CD4-positive, alpha-beta T cell (primary cell): ENCODE measurements around the gene HNRNPA3. TPM values are rescaled to one million over a fixed set of nuclear protein-coding genes. Genes with fewer than 3 reads are reported as not detected.

Experiments
- ATAC-seq: fragments of 200-7000 bp; cut with Tn5 transposase; one replicate; pipeline ENCODE4 v1.10.0; 2022; ENCODE audit warnings: mild to moderate bottlenecking; ENCODE audit not compliant: poor library complexity
- CTCF ChIA-PET: fragments of 350-600 bp; sonication (Branson Sonifier 250); formaldehyde crosslinking; loops from one replicate; lab custom pipeline; 2021; ENCODE audit warnings: antibody characterized with exemption, inconsistent platforms; lab: Charles Lee
- POLR2A ChIA-PET: fragments of 350-600 bp; sonication (Branson Sonifier 250); formaldehyde crosslinking; loops from one replicate; lab custom pipeline; 2021; ENCODE audit warnings: antibody characterized with exemption, inconsistent platforms; lab: Charles Lee
- DNase-seq, 14 experiments: peaks; one replicate each; pipeline ENCODE4 v3.0.0-alpha.2; 2013 to 2020; ENCODE audit warnings: mixed read lengths in 2 of 14
- H3K27ac ChIP-seq, 2 donors: one replicate each; pipeline versions ENCODE4 v1.5.1 to v1.7.0; 2013; ENCODE audit warnings: low read length in 2 of 2, low read depth in 1 of 2, mild to moderate bottlenecking in 1 of 2
- H3K27me3 ChIP-seq, 2 experiments: 1 replicate in 1 of 2; 2 replicates in 1 of 2; pipeline versions ENCODE4 v1.6.1 to v1.7.0; 2013; ENCODE audit warnings: low read length in 2 of 2, control low read depth in 1 of 2, mild to moderate bottlenecking in 1 of 2, moderate library complexity in 1 of 2; ENCODE audit not compliant: insufficient read depth in 2 of 2, control insufficient read depth in 1 of 2
- H3K36me3 ChIP-seq: one replicate; pipeline ENCODE4 v1.6.1; 2013; ENCODE audit warnings: low read length, control low read depth; ENCODE audit not compliant: insufficient read depth
- H3K4me1 ChIP-seq: one replicate; pipeline ENCODE4 v1.6.1; 2013; ENCODE audit warnings: low read length, control low read depth; ENCODE audit not compliant: insufficient read depth
- H3K4me3 ChIP-seq: one replicate; pipeline ENCODE4 v1.5.1; 2013; ENCODE audit warnings: mild to moderate bottlenecking, low read length, moderate library complexity
- H3K9me3 ChIP-seq, 2 experiments: 1 replicate in 1 of 2; 2 replicates in 1 of 2; pipeline versions ENCODE4 v1.6.1 to v1.7.0; 2013; ENCODE audit warnings: low read length in 2 of 2, mild to moderate bottlenecking in 2 of 2, control low read depth in 1 of 2, moderate library complexity in 1 of 2; ENCODE audit not compliant: control insufficient read depth in 1 of 2, insufficient read depth in 1 of 2
- H3K27ac Mint-ChIP-seq: one replicate; pipeline ENCODE4 v1.8.0; 2020; ENCODE audit warnings: mixed read lengths
- H3K27me3 Mint-ChIP-seq: one replicate; pipeline ENCODE4 v1.8.0; 2021; ENCODE audit warnings: mixed read lengths
- H3K36me3 Mint-ChIP-seq: one replicate; pipeline ENCODE4 v1.8.0; 2021; ENCODE audit warnings: low read depth, mixed read lengths
- H3K4me1 Mint-ChIP-seq: one replicate; pipeline ENCODE4 v1.8.0; 2021; ENCODE audit warnings: low read depth, mixed read lengths
- H3K4me3 Mint-ChIP-seq: one replicate; pipeline ENCODE4 v1.8.0; 2020; ENCODE audit warnings: mild to moderate bottlenecking, mixed read lengths
- H3K9me3 Mint-ChIP-seq: one replicate; pipeline ENCODE4 v1.8.0; 2020; ENCODE audit warnings: mixed read lengths
- intact Hi-C, 2 experiments: fragments of 100-400 bp; cut with DNase I in 1 of 2; cut with micrococcal nuclease in 1 of 2; formaldehyde crosslinking; loops; one replicate each; pipeline versions ENCODE4 v1.15.1 to v1.9.0; 2023 to 2025; cut with DNase I, micrococcal nuclease
- total RNA-seq, 174 experiments: library from RNA in 2 of 174; stranded (reverse) in 2 of 174; gene quantifications; one replicate each; pipeline ENCODE4 v1.2.3 and lab custom pipeline; 2021 to 2026
- TF ChIP-seq, protein P1 (sequence below): fragments of 200-600 bp; IDR thresholded peaks from one replicate; pipeline ENCODE4 v1.8.0; 2022; ENCODE audit warnings: antibody characterized with exemption, mild to moderate bottlenecking

The HNRNPA3 gene
- total RNA-seq, 2 experiments from 2014 or later, result 162 to 167 TPM

DNA sequence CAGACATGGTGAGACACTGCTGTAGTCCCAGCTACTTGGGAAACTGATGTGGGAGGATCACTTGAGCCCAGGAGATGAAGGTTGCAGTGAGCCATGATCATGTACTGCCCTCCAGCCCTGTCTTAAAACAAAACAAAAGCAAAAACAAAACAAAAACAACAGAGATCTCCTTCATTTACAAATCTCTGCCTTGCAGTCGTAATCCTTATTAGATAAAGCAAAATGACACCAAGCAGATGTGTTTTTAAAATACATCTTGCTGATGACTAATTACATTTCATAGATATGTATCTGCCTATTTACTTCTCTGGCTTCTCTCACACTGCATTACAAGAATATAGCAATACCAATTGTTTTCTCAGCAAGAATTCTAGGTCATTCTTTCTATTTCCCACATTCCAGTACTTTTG, 29.1 kb downstream of the HNRNPA3 start:
- ATAC-seq (no peak), DNase-seq (no peak)
- Histone ChIP-seq H3K27ac (peak overlapping the region; percentile 15 to 19), H3K36me3 (peaks cover 14% of the 10 kb centered on the region), H3K9me3 (no peaks in the 10 kb centered on the region), H3K4me1 (peaks cover 56% of the 10 kb centered on the region), H3K4me3 (no peak overlapping the region), H3K27me3 (no peaks in the 10 kb centered on the region)
- no peaks in the 10 kb centered on the region for H3K9me3 Mint-ChIP-seq
- H3K4me3 Mint-ChIP-seq, result peak overlapping the region; percentile 66
- H3K27me3 Mint-ChIP-seq, result no peaks in the 10 kb centered on the region
- intact Hi-C loops, result loop anchor here in 1 of 2 experiments (1.0 to 2.0 kb wide), 2 partner anchors 15 to 22 kb away; no protein-coding TSS in a partner anchor
- ChIA-PET CTCF (interaction anchor here (2.8 to 6.5 kb wide), 2 partner anchors 8 to 22 kb away, joined by 10 to 46 read pairs; partner anchors contain the start of gene NFE2L2), POLR2A (interaction anchor here (1.1 to 7.7 kb wide), 3 partner anchors 11 to 29 kb away, joined by 4 to 118 read pairs (median 5); partner anchors contain the start of genes HNRNPA3 and NFE2L2)
- peaks cover 87% of the 10 kb centered on the region for H3K4me1 Mint-ChIP-seq
- H3K27ac Mint-ChIP-seq, result peak overlapping the region; percentile 84
- TF ChIP-seq, protein P1, sequence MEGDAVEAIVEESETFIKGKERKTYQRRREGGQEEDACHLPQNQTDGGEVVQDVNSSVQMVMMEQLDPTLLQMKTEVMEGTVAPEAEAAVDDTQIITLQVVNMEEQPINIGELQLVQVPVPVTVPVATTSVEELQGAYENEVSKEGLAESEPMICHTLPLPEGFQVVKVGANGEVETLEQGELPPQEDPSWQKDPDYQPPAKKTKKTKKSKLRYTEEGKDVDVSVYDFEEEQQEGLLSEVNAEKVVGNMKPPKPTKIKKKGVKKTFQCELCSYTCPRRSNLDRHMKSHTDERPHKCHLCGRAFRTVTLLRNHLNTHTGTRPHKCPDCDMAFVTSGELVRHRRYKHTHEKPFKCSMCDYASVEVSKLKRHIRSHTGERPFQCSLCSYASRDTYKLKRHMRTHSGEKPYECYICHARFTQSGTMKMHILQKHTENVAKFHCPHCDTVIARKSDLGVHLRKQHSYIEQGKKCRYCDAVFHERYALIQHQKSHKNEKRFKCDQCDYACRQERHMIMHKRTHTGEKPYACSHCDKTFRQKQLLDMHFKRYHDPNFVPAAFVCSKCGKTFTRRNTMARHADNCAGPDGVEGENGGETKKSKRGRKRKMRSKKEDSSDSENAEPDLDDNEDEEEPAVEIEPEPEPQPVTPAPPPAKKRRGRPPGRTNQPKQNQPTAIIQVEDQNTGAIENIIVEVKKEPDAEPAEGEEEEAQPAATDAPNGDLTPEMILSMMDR, result no peak
- H3K36me3 Mint-ChIP-seq, result peaks cover 62% of the 10 kb centered on the region

DNA sequence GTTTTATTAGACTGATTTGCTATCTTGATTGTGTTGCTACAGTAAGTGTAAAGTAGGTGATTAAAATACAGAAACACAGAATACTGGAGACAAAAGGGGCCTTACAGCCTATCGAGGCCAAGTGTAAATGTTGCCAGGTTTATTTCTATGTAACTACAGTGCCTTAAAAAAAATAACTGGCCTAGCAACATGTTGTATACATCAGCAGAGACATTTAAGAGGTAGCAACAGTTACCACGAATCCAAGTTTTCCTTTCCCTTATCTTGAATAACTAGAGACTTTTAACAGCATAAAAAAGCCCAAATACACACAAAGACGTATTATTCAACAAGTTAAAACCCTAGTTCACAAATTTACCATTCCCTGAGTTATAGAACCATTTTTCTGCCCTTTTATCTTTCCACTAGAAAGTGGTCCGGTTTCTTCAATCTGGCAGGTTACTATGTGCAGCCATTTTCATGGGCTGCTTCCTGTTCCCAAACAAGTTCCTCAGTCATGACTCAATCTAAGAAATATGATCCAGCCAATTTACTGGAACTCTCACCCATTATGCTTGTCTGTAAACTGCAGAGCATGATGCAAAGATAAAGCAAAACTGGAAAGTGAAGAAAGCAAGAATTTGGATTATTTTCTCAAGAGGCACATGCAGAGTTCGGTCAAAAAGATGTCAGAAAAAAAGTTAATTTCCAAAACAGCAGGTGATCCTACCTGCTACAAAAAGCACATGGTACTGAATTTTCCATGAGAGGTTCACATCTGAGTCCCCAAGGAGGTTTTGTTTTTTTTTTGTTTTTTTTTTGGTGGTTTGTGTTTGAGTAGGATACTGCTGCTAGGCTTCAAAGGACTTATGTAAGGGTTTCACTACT, 29.8 kb downstream of the HNRNPA3 start:
- Histone ChIP-seq H3K27me3 (no peaks in the 10 kb centered on the region), H3K9me3 (no peaks in the 10 kb centered on the region), H3K4me1 (peaks cover 58% of the 10 kb centered on the region), H3K4me3 (no peak overlapping the region), H3K27ac (peak overlapping the region; percentile 18 to 19), H3K36me3 (peaks cover 10% of the 10 kb centered on the region)
- Mint-ChIP-seq H3K4me3 (peak overlapping the region; percentile 66), H3K27ac (peak overlapping the region; percentile 84), H3K9me3 (no peaks in the 10 kb centered on the region), H3K27me3 (no peaks in the 10 kb centered on the region), H3K4me1 (peaks cover 90% of the 10 kb centered on the region), H3K36me3 (peaks cover 62% of the 10 kb centered on the region)
- ATAC-seq, result peak; percentile 19
- intact Hi-C loops, result loop anchor here in 1 of 2 experiments (1.0 kb wide), 1 partner anchor 21 kb away; no protein-coding TSS in a partner anchor
- TF ChIP-seq, protein P1, result no peak
- CTCF ChIA-PET, result interaction anchor here (6.5 kb wide), 1 partner anchor 22 kb away, joined by 46 read pairs; the partner anchor contains the start of gene NFE2L2
- DNase-seq, result no peak
- POLR2A ChIA-PET, result interaction anchor here (1.7 to 7.7 kb wide), 2 partner anchors 21 to 23 kb away, joined by 5 to 118 read pairs; partner anchors contain the start of gene NFE2L2

DNA sequence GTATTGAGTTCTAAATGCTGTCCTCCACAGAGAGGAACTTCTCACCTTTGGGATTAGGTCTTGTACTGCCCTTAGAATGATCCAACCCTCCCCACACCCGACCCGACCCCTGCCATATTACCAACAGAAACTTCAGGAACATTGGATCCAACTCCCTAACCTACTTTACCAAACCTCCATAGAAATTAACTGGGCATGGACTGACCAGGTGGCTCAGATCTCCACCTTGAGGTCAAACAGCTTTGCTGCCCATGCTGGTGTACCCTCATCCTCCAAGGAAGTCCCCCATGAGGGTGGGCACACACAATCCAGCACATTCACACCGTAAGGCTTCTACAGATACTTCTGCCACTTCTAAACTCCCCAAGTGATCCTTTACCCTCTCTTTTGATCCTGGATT, 30.5 kb downstream of the HNRNPA3 start:
- Mint-ChIP-seq H3K4me3 (peak overlapping the region; percentile 66), H3K36me3 (peaks cover 62% of the 10 kb centered on the region), H3K9me3 (no peaks in the 10 kb centered on the region), H3K27me3 (no peaks in the 10 kb centered on the region), H3K27ac (peak overlapping the region; percentile 84), H3K4me1 (peaks cover 91% of the 10 kb centered on the region)
- ATAC-seq (no peak), DNase-seq (no peak)
- Histone ChIP-seq H3K27ac (peak overlapping the region in 1 of 2 donors; percentile 18), H3K27me3 (no peaks in the 10 kb centered on the region), H3K9me3 (no peaks in the 10 kb centered on the region), H3K4me3 (no peak overlapping the region), H3K36me3 (peaks cover 9% of the 10 kb centered on the region), H3K4me1 (peaks cover 61% of the 10 kb centered on the region)
- TF ChIP-seq, protein P1, result no peak
- ChIA-PET POLR2A (interaction anchor here (1.0 to 1.7 kb wide), 3 partner anchors 17 to 22 kb away, joined by 5 read pairs; partner anchors contain the start of gene NFE2L2), CTCF (no interaction called here)
- intact Hi-C loops, result no loop called here
